Suprapubic skin (tissue), 4 donors: ENCODE data around the gene WHAMM. TPM values are rescaled to one million over a fixed set of nuclear protein-coding genes. Genes with fewer than 3 reads are reported as not detected.
A peak's percentile ranks its signal among the peaks of the same experiment; 100 is the strongest.

Source experiments
- DNase-seq, 2 donors: peaks; one replicate each; pipeline ENCODE4 v3.0.0-alpha.2; 2019; ENCODE audit warnings: low spot score in 2 of 2
- H3K27ac ChIP-seq: fragments of 200-600 bp; sonication (generic); one replicate; pipeline ENCODE4 v1.5.1; 2019
- H3K27me3 ChIP-seq: fragments of 200-600 bp; sonication (generic); one replicate; pipeline ENCODE4 v1.5.1; 2019
- H3K36me3 ChIP-seq: fragments of 200-600 bp; sonication (generic); one replicate; pipeline ENCODE4 v1.5.1; 2019
- H3K4me1 ChIP-seq: fragments of 200-600 bp; sonication (generic); one replicate; pipeline ENCODE4 v1.5.1; 2019
- H3K4me3 ChIP-seq: fragments of 200-600 bp; sonication (generic); one replicate; pipeline ENCODE4 v1.5.1; 2019; ENCODE audit warnings: mild to moderate bottlenecking
- H3K9me3 ChIP-seq: fragments of 200-600 bp; sonication (generic); one replicate; pipeline ENCODE4 v1.5.1; 2019
- CTCF ChIP-seq, 2 donors: fragments of 200-600 bp in 1 of 2; fragments of 450-650 bp in 1 of 2; sonication (generic) in 1 of 2; IDR thresholded peaks; one replicate each; pipeline ENCODE4 v1.5.1; 2016 to 2019; ENCODE audit warnings: antibody characterized with exemption in 2 of 2, mild to moderate bottlenecking in 1 of 2, moderate library complexity in 1 of 2
- EP300 ChIP-seq: sonication (generic); formaldehyde crosslinking; IDR thresholded peaks from one replicate; pipeline ENCODE4 v1.6.1; 2017; ENCODE audit warnings: antibody characterized with exemption
- POLR2A ChIP-seq, 2 donors: fragments of 450-650 bp; IDR thresholded peaks; one replicate each; pipeline ENCODE4 v1.6.1; 2017; ENCODE audit warnings: antibody characterized with exemption in 2 of 2, mild to moderate bottlenecking in 2 of 2, moderate library complexity in 2 of 2
- POLR2AphosphoS5 ChIP-seq, 3 donors: sonication (generic); formaldehyde crosslinking; IDR thresholded peaks; one replicate each; pipeline ENCODE4 v1.6.1; 2017; ENCODE audit warnings: antibody characterized with exemption in 3 of 3
- WGBS: methylation state at CpG from one replicate; pipeline ENCODE4 v1.1.5; 2018; 5-methylcytosine and 5-hydroxymethylcytosine counted together
- total RNA-seq, 4 donors: library from RNA; depleted of rRNA; stranded (reverse); fragments of >200 nt; gene quantifications; one replicate each; pipeline ENCODE4 v1.1.0, GENCODE V29; 2016

The WHAMM gene
- total RNA-seq, 4 donors from 2014 or later, result 8.1 to 15.9 (median 10.4) TPM

- Histone ChIP-seq H3K27ac (no peak overlapping the region), H3K36me3 (peaks cover 9% of the 10 kb centered on the region), H3K27me3 (no peaks in the 10 kb centered on the region), H3K4me1 (no peaks in the 10 kb centered on the region), H3K9me3 (no peaks in the 10 kb centered on the region), H3K4me3 (no peak overlapping the region)
- DNase-seq, result peak; percentile 38
- WGBS, result 64% methylated on average over 5 of the region's 5 CpGs
- TF ChIP-seq POLR2A (IDR thresholded peaks at IDR 0.05) (no peak), EP300 (no peak), POLR2AphosphoS5 (IDR thresholded peaks at IDR 0.05) (no peak), CTCF (IDR thresholded peaks at IDR 0.05) (no peak)
These were observed 61.9 kb downstream of the WHAMM start for GRCh38 chr15:82871358-82871757.

GRCh38 chr15:82871832-82872484, 62.5 kb downstream of the WHAMM start:
- H3K9me3 ChIP-seq, result no peaks in the 10 kb centered on the region
- no peaks in the 10 kb centered on the region for H3K27me3 ChIP-seq
- DNase-seq, result peak in 1 of 2 donors; percentile 37
- H3K27ac ChIP-seq, result no peak overlapping the region
- TF ChIP-seq POLR2A (IDR thresholded peaks at IDR 0.05) (no peak), POLR2AphosphoS5 (IDR thresholded peaks at IDR 0.05) (no peak), EP300 (no peak), CTCF (IDR thresholded peaks at IDR 0.05) (no peak)
- 77% methylated on average over 7 of the region's 7 CpGs for WGBS
- no peak overlapping the region for H3K4me3 ChIP-seq
- no peaks in the 10 kb centered on the region for H3K4me1 ChIP-seq
- peaks cover 9% of the 10 kb centered on the region for H3K36me3 ChIP-seq

- Histone ChIP-seq H3K27me3 (no peaks in the 10 kb centered on the region), H3K9me3 (no peaks in the 10 kb centered on the region), H3K4me1 (no peaks in the 10 kb centered on the region), H3K27ac (no peak overlapping the region), H3K36me3 (peaks cover 9% of the 10 kb centered on the region), H3K4me3 (no peak overlapping the region)
- 89% methylated on average over 4 of the region's 7 CpGs for WGBS
- no peak for TF ChIP-seq EP300
- no peak for TF ChIP-seq POLR2A (IDR thresholded peaks at IDR 0.05)
- TF ChIP-seq CTCF (IDR thresholded peaks at IDR 0.05), result no peak
- no peak for TF ChIP-seq POLR2AphosphoS5 (IDR thresholded peaks at IDR 0.05)
- peak; percentile 38 to 70 for DNase-seq
These were observed 63.7 kb downstream of the WHAMM start for GRCh38 chr15:82873000-82873680.

- H3K9me3 ChIP-seq, result no peaks in the 10 kb centered on the region
- peaks cover 9% of the 10 kb centered on the region for H3K36me3 ChIP-seq
- 69% methylated on average over 1 of the region's 1 CpG for WGBS
These were observed 64.8 kb downstream of the WHAMM start for GRCh38 chr15:82874267-82874666.

More at GRCh38 chr15:82874267-82874666, 64.8 kb downstream of the WHAMM start:
- H3K4me1 ChIP-seq, result no peaks in the 10 kb centered on the region
- no peak for DNase-seq
- H3K27me3 ChIP-seq, result no peaks in the 10 kb centered on the region
- H3K27ac ChIP-seq, result no peak overlapping the region
- H3K4me3 ChIP-seq, result no peak overlapping the region
- no peak for TF ChIP-seq POLR2A (IDR thresholded peaks at IDR 0.05)
- TF ChIP-seq CTCF (IDR thresholded peaks at IDR 0.05), result no peak
- no peak for TF ChIP-seq POLR2AphosphoS5 (IDR thresholded peaks at IDR 0.05)
- TF ChIP-seq EP300, result no peak
